HL-60 (cell line): Measurements from ENCODE around the gene NIBAN1.
"Not testable (repeated sequence)": the region's sequence is repeated elsewhere in the genome, so short reads cannot be mapped to it uniquely, and the experiment has no call there.

ENCODE experiments used
- DNase-seq, 2 experiments: peaks; one replicate each; pipeline ENCODE4 v3.0.0-alpha.2; 2010 to 2020; ENCODE audit warnings: low read depth in 1 of 2, low spot score in 1 of 2
- H3K27ac ChIP-seq: fragments of 250-450 bp; sonication (Bioruptor Pico); replicated peaks from 2 replicates; pipeline ENCODE4 v1.5.1; 2020; ENCODE audit warnings: mild to moderate bottlenecking, moderate library complexity
- H3K27me3 ChIP-seq: fragments of 250-450 bp; sonication (Bioruptor Pico); 2 replicates; pipeline ENCODE4 v1.5.1; 2021; ENCODE audit warnings: mild to moderate bottlenecking, moderate library complexity; ENCODE audit not compliant: insufficient read depth, poor library complexity, severe bottlenecking
- H3K4me3 ChIP-seq: replicated peaks from 2 replicates; pipeline ENCODE4 v1.5.1; 2011; ENCODE audit warnings: mild to moderate bottlenecking, control low read depth, low read length; ENCODE audit not compliant: insufficient read depth
- GABPA ChIP-seq: IDR thresholded peaks from 2 replicates; pipeline ENCODE4 v1.6.1; 2012; ENCODE audit warnings: low read depth
- POLR2AphosphoS5 ChIP-seq: IDR thresholded peaks from 2 replicates; pipeline ENCODE4 v1.6.1; 2012; ENCODE audit warnings: low read depth
- REST ChIP-seq: IDR thresholded peaks from 2 replicates; pipeline ENCODE4 v1.6.1; 2012; ENCODE audit warnings: low read depth; ENCODE audit not compliant: insufficient replicate concordance
- SPI1 ChIP-seq: IDR thresholded peaks from 2 replicates; pipeline ENCODE4 v1.6.1; 2012; ENCODE audit warnings: low read depth, mild to moderate bottlenecking, borderline replicate concordance
- TF ChIP-seq, protein P1 (sequence below): IDR thresholded peaks from one replicate; pipeline ENCODE4 v1.5.1; 2011; ENCODE audit warnings: low read length, control low read depth, inconsistent platforms; ENCODE audit not compliant: insufficient read depth

The NIBAN1 gene

GRCh38 chr1:184959626-184960025 lies 14.7 kb downstream of the NIBAN1 start:
- no peak for DNase-seq
- H3K27ac ChIP-seq, result no peak overlapping the region
- H3K4me3 ChIP-seq, result no peak overlapping the region
- TF ChIP-seq, protein P1, sequence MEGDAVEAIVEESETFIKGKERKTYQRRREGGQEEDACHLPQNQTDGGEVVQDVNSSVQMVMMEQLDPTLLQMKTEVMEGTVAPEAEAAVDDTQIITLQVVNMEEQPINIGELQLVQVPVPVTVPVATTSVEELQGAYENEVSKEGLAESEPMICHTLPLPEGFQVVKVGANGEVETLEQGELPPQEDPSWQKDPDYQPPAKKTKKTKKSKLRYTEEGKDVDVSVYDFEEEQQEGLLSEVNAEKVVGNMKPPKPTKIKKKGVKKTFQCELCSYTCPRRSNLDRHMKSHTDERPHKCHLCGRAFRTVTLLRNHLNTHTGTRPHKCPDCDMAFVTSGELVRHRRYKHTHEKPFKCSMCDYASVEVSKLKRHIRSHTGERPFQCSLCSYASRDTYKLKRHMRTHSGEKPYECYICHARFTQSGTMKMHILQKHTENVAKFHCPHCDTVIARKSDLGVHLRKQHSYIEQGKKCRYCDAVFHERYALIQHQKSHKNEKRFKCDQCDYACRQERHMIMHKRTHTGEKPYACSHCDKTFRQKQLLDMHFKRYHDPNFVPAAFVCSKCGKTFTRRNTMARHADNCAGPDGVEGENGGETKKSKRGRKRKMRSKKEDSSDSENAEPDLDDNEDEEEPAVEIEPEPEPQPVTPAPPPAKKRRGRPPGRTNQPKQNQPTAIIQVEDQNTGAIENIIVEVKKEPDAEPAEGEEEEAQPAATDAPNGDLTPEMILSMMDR, result no peak
- TF ChIP-seq GABPA (no peak), SPI1 (no peak), REST (no peak), POLR2AphosphoS5 (no peak)
- no peaks in the 10 kb centered on the region for H3K27me3 ChIP-seq

GRCh38 chr1:184958554-184959353 lies 15.6 kb downstream of the NIBAN1 start:
- Histone ChIP-seq H3K27me3 (no peaks in the 10 kb centered on the region), H3K27ac (no peak overlapping the region), H3K4me3 (no peak overlapping the region)
- TF ChIP-seq POLR2AphosphoS5, result no peak
- TF ChIP-seq, protein P1, result no peak
- TF ChIP-seq REST, result no peak
- TF ChIP-seq GABPA, result no peak
- TF ChIP-seq SPI1, result no peak
- DNase-seq, result no peak

GRCh38 chr1:184957901-184958300 lies 16.4 kb downstream of the NIBAN1 start:
- not testable (repeated sequence) for H3K27me3 ChIP-seq, H3K27ac ChIP-seq, H3K4me3 ChIP-seq, DNase-seq

- TF ChIP-seq, protein P1, result no peak
- no peak for TF ChIP-seq REST
- TF ChIP-seq GABPA, result no peak
- no peak for TF ChIP-seq SPI1
- no peak for TF ChIP-seq POLR2AphosphoS5
- no peaks in the 10 kb centered on the region for H3K27me3 ChIP-seq
- DNase-seq, result no peak
- H3K27ac ChIP-seq, result no peak overlapping the region
- H3K4me3 ChIP-seq, result no peak overlapping the region
Measured at GRCh38 chr1:184956999-184957700, 17.2 kb downstream of the NIBAN1 start.
